OCI-M2 (cell line): ENCODE results near the gene CYB5D1.

Experiments used
- DNase-seq: peaks from one replicate; lab custom pipeline; 2025; ENCODE audit not compliant: unreplicated experiment; lab: John Stamatoyannopoulos, UW

CYB5D1 gene

GRCh38 chr17:7833795-7834541, 23.8 kb upstream of the CYB5D1 start, which contains the start of gene KDM6B:
KDM6B (plus strand) TSS chr17:7834217; CDS start chr17:7845555, 11,338 bp downstream.
- peak; percentile 55 for DNase-seq

- DNase-seq: no peak
Measured at GRCh38 chr17:7834542-7834956, 23.3 kb upstream of the CYB5D1 start.

DNA sequence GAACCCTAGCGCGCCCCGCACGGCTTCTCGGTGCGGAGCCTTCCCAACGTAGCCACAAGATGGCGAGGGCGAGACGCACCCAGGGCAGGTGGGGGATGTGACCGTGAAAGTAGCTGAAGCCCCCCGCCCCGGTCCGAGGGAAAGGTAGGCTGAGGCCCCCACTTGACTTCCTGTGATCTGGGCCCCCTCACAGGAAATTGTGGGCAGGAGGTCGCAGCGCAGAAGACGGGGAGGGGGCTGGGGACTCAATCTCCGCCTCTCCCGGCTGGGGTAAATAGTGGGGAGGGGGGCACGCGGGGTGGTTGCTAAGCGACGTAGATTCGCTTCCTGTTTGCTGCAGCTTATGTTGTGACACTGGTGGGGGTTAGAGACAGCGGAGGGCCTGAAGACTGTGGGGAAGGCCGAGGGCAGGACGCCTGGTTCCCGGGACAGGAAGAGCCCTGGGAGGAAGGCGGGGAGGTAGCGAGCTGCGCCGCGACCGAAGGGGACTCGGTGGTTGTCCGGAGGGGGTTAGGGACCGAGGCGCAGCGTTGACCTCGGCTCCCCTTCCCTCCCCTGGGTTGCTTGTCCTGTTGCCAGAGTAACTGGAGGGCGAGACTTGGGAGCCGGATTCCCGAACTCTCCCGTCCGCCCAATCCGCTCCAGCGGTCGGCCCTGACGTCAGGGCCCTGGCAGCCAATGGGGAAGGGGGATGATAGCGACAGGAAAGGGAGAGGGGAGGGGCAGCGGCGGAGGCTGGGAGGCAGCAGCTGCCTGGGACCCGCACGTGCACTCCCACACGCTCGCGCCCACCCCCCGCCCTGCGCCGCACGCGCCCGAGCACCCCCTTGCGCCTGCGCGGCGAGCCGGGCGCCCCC, 22.6 kb upstream of the CYB5D1 start:
- peak; percentile 85 for DNase-seq

DNA sequence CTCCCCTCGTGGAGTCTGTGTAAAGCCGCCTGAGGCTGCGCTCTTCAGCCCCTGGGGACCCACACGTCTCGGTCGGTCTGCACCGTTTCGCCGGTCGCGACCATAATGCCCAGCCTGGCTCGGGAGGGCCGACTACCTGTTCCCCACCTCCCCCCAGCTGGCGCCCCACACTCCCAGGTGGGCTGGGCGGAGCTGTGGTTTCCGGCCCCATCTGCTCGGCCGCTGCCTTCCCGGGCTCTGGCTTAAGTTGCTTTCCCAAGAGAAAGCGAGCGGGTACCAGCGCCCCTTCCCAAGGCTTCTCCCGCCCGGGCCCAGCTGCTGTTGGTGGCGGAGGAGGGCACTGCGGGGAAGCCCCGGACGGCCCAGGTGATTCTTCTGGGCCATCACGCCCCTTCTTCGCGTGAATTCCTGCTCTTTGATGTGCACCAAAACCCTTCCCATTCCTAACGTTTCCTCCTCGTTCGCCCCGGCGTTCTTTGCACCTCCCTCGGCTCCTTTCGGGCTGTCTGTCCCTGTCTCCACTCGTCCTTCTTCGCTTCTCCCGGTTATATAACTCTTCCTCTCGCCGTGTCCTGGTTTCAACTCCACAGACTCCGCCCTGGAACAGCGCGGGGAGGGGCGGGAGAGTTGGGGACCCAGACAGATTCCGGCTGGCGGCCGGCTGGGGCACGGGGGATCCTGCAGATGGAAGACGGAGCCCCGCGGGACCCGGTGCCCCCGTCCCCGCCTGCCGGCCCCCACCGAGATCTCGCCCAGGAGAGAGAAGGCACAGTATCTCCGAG, 21.8 kb upstream of the CYB5D1 start:
- no peak for DNase-seq

- DNase-seq: peak; percentile 67
Measured at GRCh38 chr17:7836596-7837407, 21.0 kb upstream of the CYB5D1 start.

DNA sequence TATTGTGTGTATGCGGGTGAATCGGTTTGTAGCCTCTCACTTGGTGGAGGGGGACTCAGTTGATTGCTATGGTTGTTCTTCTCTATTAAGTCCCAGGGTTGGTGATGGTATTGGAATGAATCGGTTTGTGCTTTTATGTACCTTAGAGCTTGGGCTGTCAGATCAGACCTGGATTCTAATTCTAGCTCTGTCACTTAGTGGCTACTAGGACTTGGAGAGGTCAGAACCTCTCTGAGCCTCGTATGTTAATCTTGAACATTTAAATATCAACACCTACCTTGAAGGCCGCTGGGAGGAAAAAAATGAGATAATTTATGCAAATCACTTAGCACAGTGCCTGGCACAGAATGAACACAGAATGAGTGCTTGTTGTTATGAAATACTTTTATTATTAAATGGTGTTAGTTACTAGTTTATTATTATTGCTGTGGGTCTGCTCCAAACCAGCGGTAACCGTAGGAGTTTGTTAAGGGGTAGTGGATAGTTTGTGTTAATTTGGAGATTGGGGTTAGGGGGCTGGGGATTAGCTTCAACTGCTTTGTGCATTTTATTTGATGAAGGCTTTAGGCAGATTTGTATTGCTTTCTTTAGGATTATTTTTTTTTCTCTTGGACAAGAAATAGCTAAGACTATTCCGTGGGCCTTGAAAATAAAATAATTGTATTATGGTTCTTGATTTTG, 20.3 kb upstream of the CYB5D1 start:
- DNase-seq: no peak

GRCh38 chr17:7838090-7839075, 19.4 kb upstream of the CYB5D1 start:
- no peak for DNase-seq

DNA sequence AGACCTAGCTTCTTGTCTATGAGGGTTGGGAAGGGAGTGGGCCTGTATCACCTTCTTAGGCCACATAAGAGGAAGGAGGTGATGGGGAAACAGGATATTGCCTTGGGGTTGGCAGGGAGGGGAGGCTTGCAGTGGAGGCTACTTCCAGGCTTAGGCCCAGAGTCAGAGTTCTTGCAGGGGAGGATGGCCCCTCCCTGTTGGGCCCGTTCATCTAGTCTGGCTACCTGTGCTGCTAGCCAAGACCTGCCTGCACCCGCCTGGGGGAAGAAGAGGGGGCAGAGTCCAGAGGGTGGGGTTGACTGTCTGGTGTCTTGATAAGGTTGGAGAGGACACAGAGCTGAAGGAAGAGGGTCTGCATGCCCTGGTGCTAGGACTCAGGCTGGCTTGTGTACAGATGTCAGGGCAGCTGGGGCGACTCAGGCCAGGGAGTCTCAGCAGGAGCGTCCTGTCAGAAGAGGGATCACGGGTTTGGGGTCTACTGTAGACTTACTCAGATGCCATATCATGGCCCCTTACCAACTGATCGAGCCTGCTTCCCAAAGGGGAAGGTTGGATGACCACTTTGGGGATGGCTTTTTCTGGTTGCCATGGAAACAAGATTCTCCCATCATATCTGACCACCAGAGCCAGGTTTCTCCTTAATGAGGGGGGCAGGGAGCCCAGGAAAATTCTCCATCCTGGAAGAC, 18.5 kb upstream of the CYB5D1 start:
- DNase-seq: no peak

DNA sequence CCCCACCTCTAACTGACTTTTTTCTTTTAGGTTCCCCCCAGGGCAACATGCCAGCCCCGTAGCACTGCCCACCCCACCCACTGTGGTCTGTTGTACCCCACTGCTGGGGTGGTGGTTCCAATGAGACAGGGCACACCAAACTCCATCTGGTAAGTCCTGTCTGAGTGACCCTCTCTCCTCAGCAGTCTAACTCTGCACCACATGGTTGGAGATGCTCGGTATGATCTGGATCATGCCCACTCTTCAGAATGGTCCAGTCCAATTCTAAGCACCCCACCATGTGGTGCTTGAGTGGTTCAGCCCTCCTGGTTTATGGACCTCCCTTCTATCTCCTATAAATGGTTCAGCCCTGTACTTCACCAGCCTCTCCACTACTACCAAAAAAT, 17.9 kb upstream of the CYB5D1 start:
- no peak for DNase-seq

- no peak for DNase-seq
Measured at GRCh38 chr17:7840441-7840840, 17.4 kb upstream of the CYB5D1 start.

DNA sequence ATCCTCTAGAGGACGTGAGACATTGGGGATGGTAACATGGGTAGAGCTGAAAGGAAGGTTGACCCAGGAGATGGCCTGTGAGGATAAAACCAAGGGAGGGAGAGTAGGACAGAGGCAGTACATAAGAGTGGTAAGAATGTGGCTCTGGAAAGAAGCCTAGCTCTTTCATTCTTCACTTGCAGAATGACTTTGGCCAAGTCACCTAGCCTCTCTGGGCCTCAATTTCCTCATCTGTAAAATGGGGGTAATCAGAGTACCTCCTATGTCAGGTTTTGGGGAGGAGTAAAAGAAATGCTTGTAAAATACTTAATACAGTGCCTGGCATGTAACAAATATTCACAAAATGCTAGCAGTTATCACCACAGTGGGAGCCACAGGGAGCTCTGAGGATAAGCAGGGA, 16.9 kb upstream of the CYB5D1 start:
- DNase-seq: no peak

DNA sequence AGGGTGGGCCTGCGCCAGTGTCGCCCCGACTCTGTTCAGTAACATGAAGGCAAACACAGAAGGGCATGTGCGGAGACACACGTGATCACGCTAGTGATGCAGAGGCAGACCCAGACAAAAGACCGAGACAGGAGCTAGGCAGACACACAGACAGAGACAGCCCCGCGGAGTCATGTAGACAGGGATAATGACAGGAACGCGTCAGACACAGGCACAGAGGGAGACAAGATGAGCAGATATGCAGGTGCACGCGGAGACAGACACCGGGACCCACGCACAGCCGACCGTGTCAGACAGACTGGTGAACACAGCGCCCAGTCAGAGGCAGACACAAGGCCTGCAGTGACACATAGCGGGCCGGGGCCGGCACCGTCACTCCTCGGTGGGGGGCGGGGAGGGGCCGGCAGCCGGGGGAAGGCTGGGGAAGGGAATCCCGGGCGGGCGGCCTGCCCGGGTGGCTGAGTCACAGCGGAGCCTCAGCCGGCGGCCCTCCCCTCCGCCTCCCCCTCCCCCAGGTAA, 16.3 kb upstream of the CYB5D1 start:
- DNase-seq: no peak

- peak; percentile 49 for DNase-seq
Measured at GRCh38 chr17:7841915-7842379, 15.9 kb upstream of the CYB5D1 start.

DNA sequence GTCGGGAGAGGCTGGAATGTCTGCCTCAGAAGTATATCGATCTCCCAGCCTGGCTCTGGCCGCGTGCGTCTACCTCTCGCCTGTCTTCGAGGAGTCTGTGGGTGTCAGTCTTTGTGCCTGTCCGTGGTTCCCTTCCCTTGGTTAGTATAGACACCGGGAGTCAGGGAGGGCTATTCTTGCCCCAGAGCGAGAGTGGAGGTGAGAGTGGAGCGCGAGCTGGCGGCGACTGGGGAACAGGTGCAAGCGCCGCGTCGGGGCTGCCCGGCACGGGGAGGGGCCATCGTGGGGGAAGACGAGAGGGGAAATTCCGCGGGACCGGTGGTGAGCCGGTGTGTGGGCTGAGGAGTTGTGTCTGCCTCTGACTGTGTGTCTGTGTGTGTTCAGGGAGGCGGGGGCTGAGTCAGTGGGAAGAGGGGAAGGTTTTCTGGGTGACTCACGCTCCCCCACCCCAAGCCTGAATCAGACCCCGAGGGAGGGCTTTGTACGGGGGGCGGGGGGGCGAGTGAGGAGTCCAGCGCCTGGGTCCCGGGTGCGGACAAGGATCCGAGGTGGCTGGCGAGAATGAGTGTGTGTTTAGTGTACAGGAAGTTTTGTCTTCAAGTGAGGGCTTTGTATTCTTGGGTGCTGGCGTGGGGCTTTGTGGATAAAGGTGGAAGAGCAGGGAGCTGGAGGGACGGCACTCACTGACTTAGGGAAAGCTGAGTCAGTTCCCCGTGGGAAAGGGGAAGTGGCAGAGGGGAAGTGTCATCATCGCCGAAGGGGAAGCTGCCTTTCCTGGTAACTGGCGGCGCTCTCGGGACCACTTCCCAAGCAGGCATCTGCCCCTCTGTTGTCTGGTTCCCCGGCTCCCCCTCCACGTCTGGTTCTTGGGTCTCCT, 15.2 kb upstream of the CYB5D1 start:
- no peak for DNase-seq

GRCh38 chr17:7843257-7843535, 14.6 kb upstream of the CYB5D1 start:
- no peak for DNase-seq

- no peak for DNase-seq
Measured at GRCh38 chr17:7843536-7844291, 14.1 kb upstream of the CYB5D1 start.
